ENCODE results near the gene PHACTR1.

PHACTR1 gene

GRCh38 chr6:13172291-13172690, 455.7 kb downstream of the PHACTR1 start:
- no peak for DNase-seq

DNA sequence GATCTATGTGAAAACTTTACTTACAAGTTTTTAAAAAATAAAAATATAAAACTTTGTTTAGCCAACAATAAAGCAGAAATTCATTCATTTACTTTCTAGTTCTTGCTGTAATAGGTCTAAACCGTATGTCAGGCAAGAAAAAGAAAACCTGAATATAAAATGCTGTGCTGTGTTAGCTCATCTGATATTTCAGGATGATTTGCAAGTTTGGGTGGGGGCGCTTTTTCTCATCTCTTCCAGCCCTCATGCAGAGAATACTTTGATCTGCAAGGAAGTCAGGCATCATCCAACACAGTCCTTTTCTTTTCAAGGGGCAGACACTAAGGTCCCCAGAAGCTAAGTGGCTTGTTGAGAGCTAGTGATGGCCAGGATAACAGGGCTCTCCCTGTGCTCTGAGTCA, 458.5 kb downstream of the PHACTR1 start:
- DNase-seq = no peak

DNA sequence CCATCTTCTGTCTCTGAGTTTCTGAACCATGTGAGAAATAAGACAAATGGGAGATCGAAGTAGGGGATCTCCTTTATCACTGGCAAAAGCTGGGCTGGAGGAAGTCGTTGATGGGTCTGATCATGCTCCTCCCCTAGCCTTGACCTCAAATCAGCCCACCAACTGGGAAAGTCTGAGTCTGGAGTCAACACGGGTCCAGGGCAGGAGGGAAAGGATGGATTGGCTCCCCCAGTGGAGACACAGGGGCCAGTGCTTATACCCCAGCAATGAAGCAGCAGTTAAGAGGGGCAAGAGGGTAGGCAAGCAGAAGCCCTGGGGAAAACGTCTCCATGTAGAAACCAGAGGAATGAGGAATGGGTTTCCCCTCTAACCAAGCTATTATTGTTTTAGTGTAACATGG, 459.2 kb downstream of the PHACTR1 start:
- no peak for DNase-seq

DNA sequence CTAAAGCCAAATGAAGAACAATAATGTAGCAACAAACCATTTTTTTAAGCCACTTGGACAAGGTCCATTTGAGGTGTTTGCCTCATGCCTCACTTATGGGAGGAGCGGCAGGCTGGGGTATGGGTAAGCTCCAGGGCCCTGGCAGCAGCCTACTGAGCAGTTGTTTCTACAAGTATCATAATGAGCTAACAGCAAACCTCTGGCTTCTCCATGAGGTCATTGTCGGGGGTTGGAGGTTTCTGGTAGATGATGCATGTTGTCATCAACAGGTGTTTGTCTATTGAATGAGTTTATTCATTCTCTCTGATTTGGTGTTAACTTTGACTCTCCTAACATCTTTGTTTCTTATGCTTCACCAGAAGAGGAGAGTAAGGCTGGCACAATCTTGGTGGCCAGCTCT, 461.1 kb downstream of the PHACTR1 start:
- no peak for DNase-seq

DNA sequence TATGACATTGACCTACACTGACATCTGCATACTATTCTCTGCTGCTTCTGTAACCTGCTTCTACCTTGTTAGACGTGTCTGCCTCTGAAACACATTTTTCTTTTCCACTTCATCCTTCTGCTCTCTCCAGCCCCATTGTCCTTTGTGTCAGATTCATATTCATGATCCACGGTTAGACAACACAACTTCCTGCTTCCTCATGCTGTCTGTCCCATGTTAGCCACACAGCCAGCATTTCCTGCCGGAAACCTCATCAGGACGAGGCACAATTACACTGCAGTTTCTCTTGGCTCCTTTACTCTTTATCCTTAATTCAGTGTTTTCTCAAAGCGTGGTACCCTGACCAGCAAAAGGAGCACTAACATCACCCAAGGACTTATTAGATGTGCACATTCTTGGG, 461.5 kb downstream of the PHACTR1 start:
- no peak for DNase-seq

GRCh38 chr6:13180538-13180937, 464.0 kb downstream of the PHACTR1 start:
- DNase-seq = no peak

GRCh38 chr6:13181393-13181792, 464.8 kb downstream of the PHACTR1 start:
- no peak for DNase-seq

- DNase-seq = no peak
These were observed 467.0 kb downstream of the PHACTR1 start for GRCh38 chr6:13183415-13184088.

- no peak for DNase-seq
These were observed 467.5 kb downstream of the PHACTR1 start for GRCh38 chr6:13184089-13184468.

DNA sequence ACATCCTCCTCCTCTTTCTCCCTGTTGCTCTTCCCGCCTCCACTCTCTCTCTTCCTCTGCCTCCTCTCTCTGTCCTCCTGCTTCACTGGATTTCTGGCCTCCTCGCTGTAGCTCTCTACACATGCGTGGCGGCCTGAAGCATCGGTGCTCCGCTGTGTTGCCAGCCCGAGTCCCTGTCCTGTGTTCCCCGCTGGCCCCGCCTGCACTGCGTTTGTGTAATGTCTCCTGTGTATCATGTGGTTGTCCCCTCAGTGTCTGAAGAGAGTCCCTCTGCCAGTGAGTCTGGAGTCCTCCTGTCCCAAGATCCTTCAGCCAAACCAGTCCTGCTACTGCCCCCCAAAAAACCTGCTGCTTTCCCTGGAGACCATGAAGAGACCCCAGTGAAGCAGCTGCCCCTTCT, 468.0 kb downstream of the PHACTR1 start:
- DNase-seq = no peak

- DNase-seq = no peak
These were observed 470.3 kb downstream of the PHACTR1 start for GRCh38 chr6:13186861-13187260.

- DNase-seq = no peak
These were observed 471.1 kb downstream of the PHACTR1 start for GRCh38 chr6:13187692-13188091.

DNA sequence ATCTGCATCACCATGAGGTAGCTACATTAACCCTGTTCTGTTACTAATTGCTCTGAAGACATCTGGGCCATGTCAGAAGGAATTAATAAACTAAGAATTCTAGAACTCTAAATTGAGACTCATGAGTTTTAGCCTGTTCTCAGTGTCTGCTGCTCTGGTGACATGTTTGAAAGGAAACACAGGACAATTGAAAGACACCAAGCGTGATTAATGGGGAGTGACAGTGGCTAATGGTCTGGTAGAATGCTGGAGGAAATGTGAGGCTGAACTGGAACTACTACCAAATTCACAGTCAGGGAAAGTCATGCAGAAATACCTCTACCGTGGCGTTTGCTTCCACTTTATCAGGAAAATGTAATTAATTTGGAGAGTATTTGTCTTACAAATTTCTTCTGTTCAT, 471.7 kb downstream of the PHACTR1 start:
- no peak for DNase-seq

DNA sequence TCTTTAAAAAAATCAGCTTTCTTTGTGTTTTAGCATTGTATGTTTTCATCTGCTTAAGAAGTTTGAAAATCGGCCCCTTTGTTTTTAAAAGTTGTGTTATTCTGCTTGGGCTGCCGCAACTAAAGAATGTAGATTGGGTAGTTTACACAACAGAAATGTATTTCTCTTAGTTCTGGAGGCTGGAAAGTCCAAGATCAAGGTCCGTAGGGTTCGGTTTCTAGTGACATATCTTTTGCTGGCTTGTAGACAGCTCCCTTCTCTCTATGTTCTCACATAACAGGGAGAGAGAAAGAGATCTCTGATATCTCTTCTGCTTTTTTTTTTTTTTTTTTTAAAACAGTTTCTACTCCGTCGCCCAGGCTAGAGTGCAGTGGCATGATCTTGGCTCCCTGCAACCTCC, 473.1 kb downstream of the PHACTR1 start:
- DNase-seq = no peak

- no peak for DNase-seq
These were observed 473.8 kb downstream of the PHACTR1 start for GRCh38 chr6:13190376-13190775.

- DNase-seq = no peak
These were observed 474.9 kb downstream of the PHACTR1 start for GRCh38 chr6:13191461-13191860.

DNA sequence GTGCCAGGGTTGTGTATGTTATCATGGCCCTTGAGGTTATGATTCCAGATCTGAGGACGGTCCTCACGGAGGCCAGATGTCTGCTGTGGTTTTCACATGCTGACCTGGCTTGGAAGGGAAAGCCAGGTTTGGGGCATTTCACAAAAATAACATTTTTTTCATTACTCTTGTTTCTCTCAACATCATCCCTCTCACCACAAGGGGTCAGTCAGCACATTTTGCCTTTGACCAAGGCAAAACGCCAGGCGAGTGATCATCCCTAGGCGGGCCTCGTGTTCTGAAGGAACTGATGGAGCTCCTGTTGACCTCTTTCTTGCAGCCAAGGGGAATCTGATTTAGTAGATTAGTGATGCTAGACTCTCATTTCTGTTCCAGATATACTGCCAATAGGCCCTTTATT, 478.3 kb downstream of the PHACTR1 start:
- DNase-seq = no peak

- DNase-seq = no peak
These were observed 479.2 kb downstream of the PHACTR1 start for GRCh38 chr6:13195803-13196202.

DNA sequence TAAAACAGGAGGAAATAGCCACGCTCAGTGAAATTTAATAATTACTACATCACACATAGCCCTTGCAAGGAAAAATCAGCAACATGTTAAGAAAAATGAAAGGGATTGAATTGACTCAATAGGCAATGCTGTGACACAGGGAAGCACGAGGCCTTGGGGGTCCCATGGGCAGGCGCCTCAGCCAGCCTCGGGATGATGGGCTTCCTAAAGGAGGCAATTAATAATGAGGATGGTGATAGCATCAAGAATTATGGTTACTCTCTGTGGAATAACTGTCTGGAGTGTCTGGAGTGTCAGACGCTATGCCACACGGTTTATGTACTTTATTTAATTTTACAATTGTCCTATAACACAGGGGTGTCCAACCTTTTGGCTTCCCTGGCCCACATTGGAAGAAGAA, 481.6 kb downstream of the PHACTR1 start:
- no peak for DNase-seq

DNA sequence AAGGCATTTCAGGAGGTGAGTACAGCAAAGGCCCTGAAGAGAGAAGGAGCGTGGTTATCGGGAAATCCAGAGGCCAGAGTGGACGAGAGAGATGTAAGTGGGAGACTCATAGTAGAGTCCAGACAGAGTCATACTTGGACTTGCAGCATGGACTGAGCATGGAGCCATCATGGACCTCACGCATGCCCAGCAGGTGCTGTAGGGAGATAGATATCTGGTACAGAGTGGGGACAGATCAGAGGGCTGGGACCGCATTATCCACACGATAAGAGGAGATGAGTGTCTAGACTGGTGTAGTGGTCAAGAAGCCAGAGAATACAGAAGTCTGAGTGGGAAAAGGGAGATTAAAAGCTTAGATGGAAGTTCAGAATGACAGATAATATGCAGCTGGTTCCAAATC, 484.8 kb downstream of the PHACTR1 start:
- no peak for DNase-seq

DNA sequence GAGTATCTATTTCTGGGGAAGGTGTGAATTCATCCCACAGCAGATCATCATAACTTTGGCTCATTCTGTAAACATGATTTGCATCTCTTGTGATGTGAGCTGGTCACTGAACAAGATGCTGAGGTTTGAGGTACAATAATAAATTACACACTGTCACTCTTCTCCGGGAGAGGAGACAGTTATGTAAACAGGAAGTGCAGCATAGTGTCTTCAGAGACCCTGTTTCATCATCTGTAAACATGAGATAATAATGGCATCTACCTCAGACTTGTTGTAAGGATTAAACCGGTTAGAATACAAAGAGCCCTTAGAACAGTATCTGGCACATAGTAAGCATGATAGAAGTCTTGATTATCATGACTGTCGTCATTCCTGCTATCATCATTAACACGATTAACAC, 486.6 kb downstream of the PHACTR1 start:
- no peak for DNase-seq

GRCh38 chr6:13205106-13205505, 488.5 kb downstream of the PHACTR1 start:
- no peak for DNase-seq

DNA sequence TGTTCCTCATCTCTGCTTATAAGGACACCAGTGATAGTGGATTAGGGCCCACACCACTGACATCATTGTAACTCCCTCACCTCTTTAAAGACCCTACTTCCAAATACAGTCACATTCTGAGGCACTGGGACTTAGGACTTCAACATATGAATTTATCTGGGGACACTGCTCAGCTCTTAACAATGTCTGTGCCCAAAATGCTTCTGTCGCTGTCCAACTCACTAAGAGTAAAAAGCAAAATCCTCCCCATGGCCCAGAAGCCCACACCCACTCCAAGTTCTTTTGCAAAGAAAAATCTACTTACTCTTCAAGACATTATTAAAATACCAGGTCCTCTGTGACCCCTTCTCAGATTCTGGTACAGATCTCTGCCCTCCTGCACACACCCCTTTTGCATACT, 495.5 kb downstream of the PHACTR1 start:
- DNase-seq = no peak

DNA sequence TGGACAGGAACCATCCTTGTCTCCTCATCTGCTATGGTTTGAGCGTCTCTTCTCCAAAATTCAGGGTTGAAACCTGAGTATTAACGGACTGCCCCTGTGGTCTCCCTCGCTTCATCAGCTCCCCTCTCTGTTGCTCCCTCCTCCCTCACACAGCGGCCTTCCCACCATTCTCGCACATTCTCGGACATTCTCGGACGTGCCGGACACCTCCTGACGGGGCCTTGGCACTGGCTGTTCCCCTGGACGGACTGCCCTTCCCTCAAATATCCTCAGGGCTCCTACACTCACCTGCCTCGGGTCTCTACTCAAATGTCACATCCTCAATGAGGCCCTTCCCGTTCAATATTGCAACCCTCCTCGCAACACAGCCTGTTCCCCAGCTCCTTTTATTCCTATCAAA, 496.0 kb downstream of the PHACTR1 start:
- no peak for DNase-seq

DNA sequence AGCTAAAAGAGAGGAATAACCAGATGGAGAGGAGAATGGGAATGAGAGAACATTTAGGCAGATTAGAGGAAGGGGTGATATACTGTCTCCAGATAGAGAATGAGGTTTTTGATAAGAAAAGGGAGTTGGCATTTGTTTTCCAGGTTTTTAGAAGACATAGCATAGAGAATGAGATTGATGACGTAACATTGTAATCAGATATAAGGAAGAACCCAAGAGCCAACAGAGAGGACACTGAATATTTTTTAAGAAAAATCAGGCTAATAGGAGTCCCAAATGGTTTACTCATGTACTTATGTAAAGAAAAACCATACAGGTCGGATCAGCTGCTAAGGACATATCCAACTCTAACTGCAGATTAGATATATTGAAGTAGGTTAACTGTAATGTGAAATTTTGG, 498.8 kb downstream of the PHACTR1 start:
- DNase-seq = no peak

All from GOT3 (cell line).